Activated CD4-positive, alpha-beta T cell treated with anti-CD3 and anti-CD28 coated beads for 4 hours (primary cell): ENCODE results near the gene SETD1B.
"Not testable (repeated sequence)": the region's sequence is repeated elsewhere in the genome, so short reads cannot be mapped to it uniquely, and the experiment has no call there.

ENCODE experiments used
- DNase-seq, 2 donors: peaks; one replicate each; pipeline ENCODE4 v3.0.0-alpha.2; 2020

Gene SETD1B

GRCh38 chr12:121860257-121860656 lies 56.4 kb downstream of the SETD1B start:
- DNase-seq = no peak

GRCh38 chr12:121860699-121861098 lies 56.9 kb downstream of the SETD1B start:
- DNase-seq = not testable (repeated sequence)

- no peak for DNase-seq
These were observed 57.9 kb downstream of the SETD1B start for GRCh38 chr12:121861636-121862254.

- no peak for DNase-seq
These were observed 62.5 kb downstream of the SETD1B start for GRCh38 chr12:121866331-121866730.

GRCh38 chr12:121869229-121869628 lies 65.4 kb downstream of the SETD1B start:
- DNase-seq = not testable (repeated sequence)

GRCh38 chr12:121871467-121871866 lies 67.7 kb downstream of the SETD1B start:
- DNase-seq = no peak

GRCh38 chr12:121872546-121873215 lies 68.9 kb downstream of the SETD1B start:
- no peak for DNase-seq

GRCh38 chr12:121873216-121873569 lies 69.4 kb downstream of the SETD1B start:
- no peak for DNase-seq

GRCh38 chr12:121874071-121874470 lies 70.3 kb downstream of the SETD1B start:
- DNase-seq = no peak

GRCh38 chr12:121875582-121875981 lies 71.8 kb downstream of the SETD1B start:
- no peak for DNase-seq

- DNase-seq = not testable (repeated sequence)
These were observed 72.3 kb downstream of the SETD1B start for GRCh38 chr12:121876080-121876447.
